Measurements from ENCODE around the gene PAX3. TPM values are rescaled to one million over a fixed set of nuclear protein-coding genes. Genes with fewer than 3 reads are reported as not detected.

The PAX3 gene
- total RNA-seq, 2 donors from 2014 or later, result not detected

DNA sequence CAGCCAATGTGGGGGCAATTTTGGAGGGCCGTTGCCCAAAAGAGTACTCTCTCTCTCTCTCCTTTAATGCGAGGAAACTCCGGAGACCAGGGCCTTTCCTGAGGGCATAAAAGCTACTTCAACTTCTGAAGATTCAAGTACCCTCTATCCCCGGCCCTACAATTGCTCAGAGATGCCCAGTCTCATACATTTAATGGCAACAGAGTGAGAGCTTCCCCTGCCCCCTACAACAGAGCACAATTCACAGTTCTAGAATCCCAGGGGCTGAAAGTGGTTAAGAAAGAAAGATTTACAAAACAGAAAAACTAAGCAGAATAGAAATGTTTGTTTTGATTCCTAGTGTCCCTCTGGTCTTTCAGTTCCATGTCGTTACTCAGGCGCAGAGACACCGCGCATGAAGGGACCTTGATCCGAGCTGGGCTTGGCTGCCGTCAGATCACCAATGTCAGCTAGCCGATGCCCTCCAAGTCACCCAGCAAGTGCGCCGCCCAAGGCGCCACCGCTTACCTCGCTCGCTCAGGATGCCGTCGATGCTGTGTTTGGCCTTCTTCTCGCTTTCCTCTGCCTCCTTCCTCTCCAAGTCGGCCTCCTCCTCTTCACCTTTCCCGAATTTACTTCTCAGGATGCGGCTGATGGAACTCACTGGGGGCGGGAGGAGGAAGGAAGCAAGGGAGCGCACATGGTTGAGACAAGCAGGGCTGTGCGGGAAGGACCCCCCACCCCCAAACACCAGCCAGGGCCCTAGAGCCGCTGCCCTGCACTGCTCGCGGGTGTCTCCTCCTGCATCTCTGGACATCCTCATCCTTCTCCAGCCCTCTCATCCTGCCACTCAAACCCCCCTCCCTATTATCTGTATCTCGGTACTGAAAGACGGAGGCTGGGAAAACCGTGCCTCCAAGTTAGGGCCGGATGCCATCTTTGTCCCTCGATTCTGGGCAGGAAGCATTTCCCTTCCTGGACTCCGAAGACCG, 4.9 kb downstream of the PAX3 start:
- TF ChIP-seq, protein P1, sequence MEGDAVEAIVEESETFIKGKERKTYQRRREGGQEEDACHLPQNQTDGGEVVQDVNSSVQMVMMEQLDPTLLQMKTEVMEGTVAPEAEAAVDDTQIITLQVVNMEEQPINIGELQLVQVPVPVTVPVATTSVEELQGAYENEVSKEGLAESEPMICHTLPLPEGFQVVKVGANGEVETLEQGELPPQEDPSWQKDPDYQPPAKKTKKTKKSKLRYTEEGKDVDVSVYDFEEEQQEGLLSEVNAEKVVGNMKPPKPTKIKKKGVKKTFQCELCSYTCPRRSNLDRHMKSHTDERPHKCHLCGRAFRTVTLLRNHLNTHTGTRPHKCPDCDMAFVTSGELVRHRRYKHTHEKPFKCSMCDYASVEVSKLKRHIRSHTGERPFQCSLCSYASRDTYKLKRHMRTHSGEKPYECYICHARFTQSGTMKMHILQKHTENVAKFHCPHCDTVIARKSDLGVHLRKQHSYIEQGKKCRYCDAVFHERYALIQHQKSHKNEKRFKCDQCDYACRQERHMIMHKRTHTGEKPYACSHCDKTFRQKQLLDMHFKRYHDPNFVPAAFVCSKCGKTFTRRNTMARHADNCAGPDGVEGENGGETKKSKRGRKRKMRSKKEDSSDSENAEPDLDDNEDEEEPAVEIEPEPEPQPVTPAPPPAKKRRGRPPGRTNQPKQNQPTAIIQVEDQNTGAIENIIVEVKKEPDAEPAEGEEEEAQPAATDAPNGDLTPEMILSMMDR (IDR thresholded peaks at IDR 0.05), result no peak
- TF ChIP-seq POLR2A (IDR thresholded peaks at IDR 0.05) (no peak), POLR2AphosphoS5 (IDR thresholded peaks at IDR 0.05) (no peak)
- Histone ChIP-seq H3K9me3 (no peaks in the 10 kb centered on the region), H3K27me3 (replicated peaks; ENCODE audit: insufficient read depth) (peaks cover 70% of the 10 kb centered on the region), H3K36me3 (no peaks in the 10 kb centered on the region), H3K4me1 (replicated peaks) (no peaks in the 10 kb centered on the region), H3K27ac (no peak overlapping the region), H3K4me3 (no peak overlapping the region)
- 30% methylated on average over 36 of the region's 36 CpGs for WGBS
- no peak for DNase-seq (ENCODE audit: low spot score)
- intact Hi-C loops (cut with DNase I), result no loop called here

DNA sequence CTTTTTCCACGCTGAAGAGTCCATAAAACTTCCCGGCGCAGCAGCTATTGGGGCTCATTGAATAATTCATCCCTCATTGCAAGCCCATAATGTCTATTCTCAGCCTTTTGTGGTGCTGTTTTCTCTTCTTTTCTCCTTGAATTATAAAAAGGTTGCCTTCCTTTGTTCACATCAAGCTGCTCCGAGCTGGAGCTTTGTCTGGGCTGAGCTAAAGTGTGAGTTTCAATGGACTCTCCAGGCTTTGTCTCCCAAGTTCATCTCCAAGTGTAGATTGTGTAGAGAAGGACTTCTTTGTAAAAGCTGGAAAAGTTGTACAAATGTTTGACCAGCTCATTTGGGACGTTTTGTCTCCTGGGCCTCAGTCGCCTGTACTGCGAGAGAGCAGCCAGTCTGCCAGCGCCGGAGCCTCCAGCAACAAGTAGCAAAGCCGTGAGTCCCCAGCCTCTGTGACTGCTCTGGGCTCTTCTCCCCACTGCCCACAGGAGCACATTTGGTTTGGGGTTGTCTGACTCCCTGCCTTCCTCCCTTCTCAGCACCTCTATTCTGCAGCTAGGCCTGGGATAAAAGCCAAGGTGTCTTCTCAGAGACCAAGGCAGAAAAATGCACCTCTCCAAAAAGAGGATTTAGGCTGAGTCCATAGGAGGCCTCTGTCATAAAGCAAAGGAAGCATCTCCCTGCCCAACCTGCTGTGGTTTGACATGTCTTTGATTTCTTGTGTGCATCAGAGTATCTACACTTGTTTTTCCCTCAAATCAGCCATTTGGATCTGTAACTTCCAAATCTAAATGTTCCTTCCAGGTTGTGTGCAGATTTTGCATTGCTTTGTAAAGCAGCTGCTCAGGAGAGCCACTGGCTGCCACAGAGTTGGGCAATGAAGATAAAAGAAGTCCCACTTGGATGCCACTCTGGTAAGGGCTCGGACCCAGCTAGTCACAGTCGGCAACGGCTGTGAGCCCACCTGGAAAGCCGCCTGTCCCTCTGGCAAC, 6.4 kb downstream of the PAX3 start:
- peaks cover 64% of the 10 kb centered on the region for H3K27me3 ChIP-seq (replicated peaks; ENCODE audit: insufficient read depth)
- 60% methylated on average over 14 of the region's 14 CpGs for WGBS
- TF ChIP-seq, protein P1 (IDR thresholded peaks at IDR 0.05), result no peak
- TF ChIP-seq POLR2A (IDR thresholded peaks at IDR 0.05) (no peak), POLR2AphosphoS5 (IDR thresholded peaks at IDR 0.05) (no peak)

DNA sequence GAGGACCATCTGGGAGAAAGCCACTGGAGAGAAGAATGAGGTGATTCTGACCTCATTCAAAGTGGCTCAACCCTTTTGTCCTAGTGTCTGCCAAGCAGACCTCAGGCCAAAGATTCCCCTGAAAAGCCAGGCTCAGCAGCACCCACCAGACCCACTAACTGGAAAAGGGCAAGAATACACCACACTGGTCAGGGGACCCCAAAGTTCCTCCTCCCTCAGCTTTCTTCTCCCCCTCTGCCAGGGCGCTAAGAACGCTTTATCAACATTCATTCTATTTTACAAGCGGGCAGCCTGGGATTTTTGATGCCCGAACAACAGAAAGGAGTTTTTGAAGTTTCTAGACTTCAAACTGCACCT, 7.3 kb downstream of the PAX3 start:
- intact Hi-C loops (cut with DNase I), result no loop called here
- H3K27ac ChIP-seq, result no peak overlapping the region
- no peaks in the 10 kb centered on the region for H3K9me3 ChIP-seq
- no peaks in the 10 kb centered on the region for H3K4me1 ChIP-seq (replicated peaks)
- WGBS, result 18% methylated on average over 4 of the region's 4 CpGs
- TF ChIP-seq, protein P1 (IDR thresholded peaks at IDR 0.05), result no peak
- DNase-seq (ENCODE audit: low spot score), result no peak
- no peaks in the 10 kb centered on the region for H3K36me3 ChIP-seq
- H3K27me3 ChIP-seq (replicated peaks; ENCODE audit: insufficient read depth), result peaks cover 59% of the 10 kb centered on the region
- H3K4me3 ChIP-seq, result no peak overlapping the region

More for the DNA sequence above, 6.4 kb downstream of the PAX3 start:
- Histone ChIP-seq H3K4me3 (no peak overlapping the region), H3K4me1 (replicated peaks) (no peaks in the 10 kb centered on the region), H3K27ac (no peak overlapping the region), H3K9me3 (no peaks in the 10 kb centered on the region), H3K36me3 (no peaks in the 10 kb centered on the region)
- intact Hi-C loops (cut with DNase I), result no loop called here
- DNase-seq (ENCODE audit: low spot score), result no peak

DNA sequence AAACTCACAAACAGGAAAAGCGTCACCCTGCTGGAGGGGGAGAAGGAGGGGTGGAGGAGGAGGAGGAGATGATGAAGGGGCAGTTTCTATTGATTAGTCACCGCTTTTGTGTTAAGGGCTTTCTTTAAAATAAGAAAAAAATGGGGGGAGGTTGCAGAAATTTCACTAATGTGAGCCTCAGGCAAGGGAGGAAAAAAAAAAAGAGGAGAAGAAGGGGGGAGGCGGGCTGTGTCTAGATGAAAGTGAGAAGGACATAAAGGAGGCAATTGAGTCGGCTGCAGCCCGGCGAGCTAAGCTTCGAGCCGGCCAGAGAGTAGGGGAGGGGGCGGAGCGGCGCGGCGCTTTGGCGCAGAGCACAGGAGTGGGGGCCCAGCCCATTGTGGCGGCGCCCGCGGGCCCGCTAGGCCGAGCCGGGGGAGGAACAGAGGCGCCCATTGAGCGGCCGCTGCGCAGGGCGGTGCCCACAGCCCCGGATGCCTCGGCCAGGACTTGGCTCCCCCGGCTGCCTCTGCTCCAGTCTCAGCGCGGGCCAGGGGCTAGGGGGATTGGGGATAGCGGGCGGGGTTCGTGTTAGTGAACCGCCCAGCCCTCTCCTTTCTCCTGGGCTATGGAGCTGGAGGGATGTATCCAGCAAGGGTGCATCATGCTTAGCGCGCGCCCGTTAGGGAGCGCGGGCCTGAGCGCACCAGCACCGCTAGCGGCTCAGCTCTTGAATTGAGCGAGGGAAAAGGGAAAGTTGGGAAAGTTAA, 7.9 kb downstream of the PAX3 start:
- DNase-seq (ENCODE audit: low spot score), result no peak
- Histone ChIP-seq H3K9me3 (no peaks in the 10 kb centered on the region), H3K27ac (no peak overlapping the region), H3K4me1 (replicated peaks) (no peaks in the 10 kb centered on the region), H3K27me3 (replicated peaks; ENCODE audit: insufficient read depth) (peaks cover 56% of the 10 kb centered on the region), H3K36me3 (no peaks in the 10 kb centered on the region), H3K4me3 (no peak overlapping the region)
- no peak for TF ChIP-seq POLR2AphosphoS5 (IDR thresholded peaks at IDR 0.05)
- TF ChIP-seq, protein P1 (IDR thresholded peaks at IDR 0.05), result no peak
- no peak for TF ChIP-seq POLR2A (IDR thresholded peaks at IDR 0.05)
- 5% methylated on average over 45 of the region's 45 CpGs for WGBS
- intact Hi-C loops (cut with DNase I), result no loop called here

All from prostate gland (tissue), 2 donors.